Gastrocnemius medialis (tissue), 4 donors: Measurements from ENCODE around the gene RNF26. TPM values are rescaled to one million over a fixed set of nuclear protein-coding genes. Genes with fewer than 3 reads are reported as not detected.
A peak's percentile ranks its signal among the peaks of the same experiment; 100 is the strongest.

ENCODE experiments used
- ATAC-seq, 2 donors: fragments of 150-250 bp; one replicate each; pipeline ENCODE4 v1.9.1; 2016
- DNase-seq, 2 donors: peaks; one replicate each; pipeline ENCODE4 v3.0.0-alpha.2; 2019
- H3K27ac ChIP-seq, 4 donors: fragments of 200-600 bp; sonication (generic); 1 replicate in 1 of 4; 2 replicates in 3 of 4; pipeline ENCODE4 v1.5.1; 2016 to 2018; ENCODE audit warnings: mild to moderate bottlenecking in 2 of 4, moderate library complexity in 1 of 4
- H3K27me3 ChIP-seq, 3 donors: fragments of 200-600 bp; sonication (generic) in 2 of 3; 1 replicate in 1 of 3; 2 replicates in 2 of 3; pipeline versions ENCODE4 v1.5.1 to v1.6.0; 2016 to 2019; ENCODE audit warnings: mild to moderate bottlenecking in 1 of 3, moderate library complexity in 1 of 3
- H3K36me3 ChIP-seq, 2 donors: fragments of 200-600 bp; sonication (generic) in 1 of 2; one replicate each; pipeline ENCODE4 v1.5.1; 2017 to 2018
- H3K4me1 ChIP-seq, 2 donors: fragments of 200-600 bp; sonication (generic) in 1 of 2; one replicate each; pipeline ENCODE4 v1.5.1; 2016 to 2017; ENCODE audit warnings: mild to moderate bottlenecking in 2 of 2
- H3K4me3 ChIP-seq, 4 donors: fragments of 200-600 bp; sonication (generic) in 3 of 4; 1 replicate in 1 of 4; 2 replicates in 3 of 4; pipeline ENCODE4 v1.5.1; 2016 to 2019; ENCODE audit warnings: mild to moderate bottlenecking in 2 of 4
- H3K9me3 ChIP-seq, 3 donors: fragments of 200-600 bp; sonication (generic) in 2 of 3; 1 replicate in 1 of 3; 2 replicates in 2 of 3; pipeline ENCODE4 v1.5.1; 2016 to 2019
- CTCF ChIP-seq, 5 experiments: fragments of 450-650 bp in 3 of 5; fragments of 200-600 bp in 2 of 5; sonication (generic) in 2 of 5; IDR thresholded peaks in 4 of 5; conservative IDR thresholded peaks in 1 of 5; 1 replicate in 4 of 5; 2 replicates in 1 of 5; pipeline ENCODE4 v1.5.1; 2016 to 2019; ENCODE audit warnings: antibody characterized with exemption in 5 of 5, mild to moderate bottlenecking in 3 of 5, moderate library complexity in 3 of 5
- POLR2A ChIP-seq, 2 donors: fragments of 450-650 bp; IDR thresholded peaks; one replicate each; pipeline ENCODE4 v1.6.1; 2017; ENCODE audit warnings: antibody characterized with exemption in 2 of 2, mild to moderate bottlenecking in 2 of 2, moderate library complexity in 2 of 2
- in situ Hi-C, 4 donors: fragments of 200-750 bp; cut with MboI; loops; one replicate each; pipeline versions ENCODE4 v1.15.0 to v1.8.0; 2017; ENCODE audit warnings: low sequenced_read_pairs in 4 of 4
- intact Hi-C: fragments of 100-400 bp; cut with DNase I; formaldehyde crosslinking; loops from one replicate; pipeline ENCODE4 v1.15.1; 2023; ENCODE audit warnings: low total_unique reads
- total RNA-seq, 4 donors: library from RNA; depleted of rRNA; stranded (reverse); fragments of >200 nt; gene quantifications; one replicate each; pipeline versions ENCODE4 v1.1.0 to v1.2.3, GENCODE V29; 2016

Gene RNF26
- total RNA-seq, 4 donors from 2014 or later: 3.8 to 5.1 (median 4.7) TPM

- no peak for ATAC-seq
- Histone ChIP-seq H3K9me3 (no peaks in the 10 kb centered on the region), H3K4me1 (peaks cover 38 to 40% of the 10 kb centered on the region in 2 donors), H3K4me3 (peak overlapping the region; percentile 42 to 56 (median 48)), H3K27me3 (no peaks in the 10 kb centered on the region), H3K36me3 (peaks cover 0 to 36% of the 10 kb centered on the region in 2 donors), H3K27ac (peak overlapping the region; percentile 96 to 99 (median 98))
- intact Hi-C loops: no loop called here
- no peak for TF ChIP-seq POLR2A (IDR thresholded peaks at IDR 0.05)
- TF ChIP-seq CTCF (IDR thresholded peaks at IDR 0.05 in 4 of 5, conservative IDR thresholded peaks at IDR 0.05 in 1 of 5): no peak
- peak in 1 of 2 donors; percentile 31 for DNase-seq
- in situ Hi-C loops: loop anchor here in 1 of 4 donors (10.0 kb wide), 1 partner anchor 118 kb away; no protein-coding TSS in a partner anchor
Observed at GRCh38 chr11:119357074-119357473, 22.7 kb downstream of the RNF26 start.

- in situ Hi-C loops: loop anchor here in 1 of 4 donors (10.0 kb wide), 1 partner anchor 115 kb away; no protein-coding TSS in a partner anchor
- no peaks in the 10 kb centered on the region for H3K9me3 ChIP-seq
- no peak overlapping the region for H3K4me3 ChIP-seq
- TF ChIP-seq CTCF (IDR thresholded peaks at IDR 0.05 in 4 of 5, conservative IDR thresholded peaks at IDR 0.05 in 1 of 5) (no peak), POLR2A (IDR thresholded peaks at IDR 0.05) (no peak)
- H3K4me1 ChIP-seq: peaks cover 41 to 60% of the 10 kb centered on the region in 2 donors
- ATAC-seq: no peak
- H3K27me3 ChIP-seq: no peaks in the 10 kb centered on the region
- DNase-seq: no peak
- peaks cover 0 to 36% of the 10 kb centered on the region in 2 donors for H3K36me3 ChIP-seq
- H3K27ac ChIP-seq: peak overlapping the region; percentile 96 to 99 (median 98)
- intact Hi-C loops: loop anchor here (2.0 kb wide), 1 partner anchor 19 kb away; no protein-coding TSS in a partner anchor
Observed at GRCh38 chr11:119359365-119360214, 25.3 kb downstream of the RNF26 start.

GRCh38 chr11:119361056-119361787, 26.9 kb downstream of the RNF26 start:
- TF ChIP-seq CTCF (IDR thresholded peaks at IDR 0.05 in 4 of 5, conservative IDR thresholded peaks at IDR 0.05 in 1 of 5): no peak
- peak; percentile 54 to 61 for TF ChIP-seq POLR2A (IDR thresholded peaks at IDR 0.05)
- Histone ChIP-seq H3K4me1 (peaks cover 50 to 64% of the 10 kb centered on the region in 2 donors), H3K27me3 (no peaks in the 10 kb centered on the region), H3K4me3 (peak overlapping the region in 3 of 4 donors; percentile 67 to 74 (median 73)), H3K36me3 (peaks cover 0 to 28% of the 10 kb centered on the region in 2 donors), H3K27ac (peak overlapping the region; percentile 96 to 99 (median 98)), H3K9me3 (no peaks in the 10 kb centered on the region)
- peak; percentile 53 to 62 for ATAC-seq
- DNase-seq: peak; percentile 89 to 96
- in situ Hi-C loops: no loop called here
- intact Hi-C loops: loop anchor here (1.0 to 2.0 kb wide), 2 partner anchors 10 to 18 kb away; no protein-coding TSS in a partner anchor

DNA sequence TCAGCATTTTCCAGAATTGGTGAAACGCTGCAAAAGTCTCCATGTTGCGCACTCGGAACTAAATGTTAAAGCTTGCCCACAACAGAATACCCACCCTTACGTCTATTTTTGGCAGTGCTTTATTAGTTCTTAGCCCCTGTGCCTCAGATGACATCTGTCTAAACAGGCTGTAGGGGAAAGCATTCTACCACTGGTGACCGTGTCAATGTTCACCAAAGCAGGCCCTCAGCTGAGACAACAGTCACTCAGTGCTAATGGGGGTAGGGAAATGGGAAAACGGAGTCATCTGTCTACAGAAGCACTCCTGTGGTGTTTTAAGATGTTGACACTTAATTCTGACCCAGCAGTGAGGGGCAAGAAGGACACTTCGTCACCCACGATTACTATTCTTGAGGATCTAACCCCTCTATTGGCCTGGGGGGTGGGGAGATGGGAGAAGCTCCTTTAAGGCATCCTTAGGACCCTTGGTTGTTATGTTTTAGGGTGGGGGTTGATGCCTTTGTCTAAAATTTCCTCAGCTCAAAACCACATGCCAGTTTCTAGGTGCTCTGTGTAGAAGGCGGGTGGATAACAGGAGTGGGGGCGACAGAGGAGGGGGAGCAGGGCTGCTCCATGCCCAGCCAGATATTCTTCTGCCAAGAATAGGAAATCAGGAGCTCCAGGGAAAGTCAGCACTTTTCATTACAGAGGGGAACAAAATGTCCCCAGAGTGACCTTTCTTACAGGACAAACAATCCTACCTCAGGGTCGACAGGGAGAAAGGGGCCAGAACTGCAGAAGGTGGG, 27.8 kb downstream of the RNF26 start:
- in situ Hi-C loops: no loop called here
- TF ChIP-seq CTCF (IDR thresholded peaks at IDR 0.05 in 4 of 5, conservative IDR thresholded peaks at IDR 0.05 in 1 of 5) (no peak), POLR2A (IDR thresholded peaks at IDR 0.05) (no peak)
- H3K4me1 ChIP-seq: peaks cover 53 to 73% of the 10 kb centered on the region in 2 donors
- H3K36me3 ChIP-seq: peaks cover 0 to 24% of the 10 kb centered on the region in 2 donors
- H3K9me3 ChIP-seq: no peaks in the 10 kb centered on the region
- ATAC-seq (peak; percentile 10 to 20), DNase-seq (peak in 1 of 2 donors; percentile 59)
- H3K27me3 ChIP-seq: no peaks in the 10 kb centered on the region
- intact Hi-C loops: loop anchor here (1.0 to 2.0 kb wide), 2 partner anchors 9 to 17 kb away; no protein-coding TSS in a partner anchor
- H3K27ac ChIP-seq: peak overlapping the region; percentile 96 to 99 (median 98)
- H3K4me3 ChIP-seq: peak overlapping the region; percentile 67 to 75 (median 74)
